NCI-H226 (cell line): ENCODE data around the gene TMEM114.
A peak's percentile ranks its signal among the peaks of the same experiment; 100 is the strongest.

Source experiments
- DNase-seq: peaks from one replicate; pipeline ENCODE4 v3.0.0-alpha.2; 2015

Gene TMEM114

DNA sequence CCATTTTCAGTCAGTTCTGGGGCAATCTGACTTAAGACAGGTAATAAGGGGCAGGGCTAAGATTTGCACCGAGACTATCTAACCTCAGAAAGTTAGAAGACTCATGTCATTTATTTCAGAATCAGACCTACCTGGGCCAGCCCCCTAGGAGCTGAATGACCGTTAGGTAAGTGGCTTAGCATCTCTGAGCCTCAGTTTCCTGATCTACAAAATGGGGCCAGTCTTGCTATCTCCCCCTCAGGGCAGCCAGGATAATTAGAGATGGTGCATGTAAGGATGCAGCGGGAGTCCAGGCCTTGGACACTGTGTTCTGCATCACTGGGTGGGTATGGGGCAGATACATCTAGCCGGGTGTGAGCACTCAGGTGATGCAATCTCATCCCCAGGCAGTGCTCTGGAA, 20.8 kb upstream of the TMEM114 start:
- no peak for DNase-seq

DNA sequence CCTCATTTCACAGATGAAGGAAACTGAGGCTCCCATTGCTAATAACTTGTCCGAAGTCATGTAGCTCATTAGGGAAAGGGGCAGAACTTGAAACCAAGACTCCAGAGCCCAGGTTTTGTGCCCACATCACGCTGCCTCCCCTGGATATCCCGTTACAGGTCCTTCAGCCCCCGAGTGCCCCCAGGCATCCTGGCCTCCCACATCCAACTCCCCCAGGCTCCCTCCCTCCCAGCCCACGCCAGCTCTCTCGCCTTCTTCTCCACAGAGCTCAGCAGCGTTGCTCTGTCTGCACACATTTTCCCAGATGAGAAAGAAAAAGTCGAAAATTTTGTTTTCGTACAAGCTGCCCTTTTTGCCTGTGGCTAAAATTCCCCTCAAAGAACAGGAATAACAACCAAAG, 16.9 kb upstream of the TMEM114 start:
- no peak for DNase-seq

DNA sequence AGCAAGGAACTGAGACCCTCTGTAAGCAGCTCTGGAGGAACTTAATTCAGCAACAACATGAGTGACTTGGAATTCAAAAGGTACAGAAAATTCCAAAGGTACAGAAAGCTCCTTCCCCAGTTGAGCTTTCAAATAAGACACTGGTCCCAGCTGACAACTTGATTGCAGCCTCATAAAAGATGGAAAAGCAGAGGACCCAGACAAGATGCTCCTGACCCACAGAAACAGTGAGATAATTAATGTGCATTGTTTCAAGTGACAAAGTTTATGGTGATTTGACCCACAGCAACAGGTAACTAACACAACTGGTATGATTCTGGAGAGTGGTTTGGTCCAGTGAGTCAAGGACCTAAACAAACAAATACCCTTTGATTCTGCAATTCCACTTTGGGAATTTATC, 15.2 kb upstream of the TMEM114 start:
- no peak for DNase-seq

- DNase-seq = no peak
Observed at GRCh38 chr16:8600144-8600775, 9.9 kb upstream of the TMEM114 start.

DNA sequence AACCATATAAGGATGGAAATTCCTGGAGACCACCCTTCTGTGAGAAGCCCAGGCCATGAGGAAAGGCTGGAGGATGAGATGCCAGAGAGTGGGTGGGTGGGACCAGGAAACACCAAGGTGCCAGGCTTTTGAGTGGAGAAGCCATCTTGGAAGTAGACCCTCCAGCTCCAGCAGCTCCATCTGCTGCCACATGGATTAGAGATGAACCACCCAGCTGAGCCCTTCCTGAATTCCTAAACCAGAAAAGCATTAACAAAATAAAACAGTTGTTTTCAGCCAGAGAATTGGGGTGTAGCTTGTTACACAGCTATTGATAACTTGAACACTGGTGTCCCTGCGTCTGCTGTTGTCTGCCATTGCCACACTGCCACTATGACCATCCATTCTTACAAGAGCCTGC, 6.3 kb upstream of the TMEM114 start:
- no peak for DNase-seq

GRCh38 chr16:8595783-8596182, 5.5 kb upstream of the TMEM114 start:
- DNase-seq = no peak

- DNase-seq = peak; percentile 54
Observed at GRCh38 chr16:8594149-8594666, 3.9 kb upstream of the TMEM114 start.

GRCh38 chr16:8591451-8591850, 1.1 kb upstream of the TMEM114 start:
- DNase-seq = no peak

DNA sequence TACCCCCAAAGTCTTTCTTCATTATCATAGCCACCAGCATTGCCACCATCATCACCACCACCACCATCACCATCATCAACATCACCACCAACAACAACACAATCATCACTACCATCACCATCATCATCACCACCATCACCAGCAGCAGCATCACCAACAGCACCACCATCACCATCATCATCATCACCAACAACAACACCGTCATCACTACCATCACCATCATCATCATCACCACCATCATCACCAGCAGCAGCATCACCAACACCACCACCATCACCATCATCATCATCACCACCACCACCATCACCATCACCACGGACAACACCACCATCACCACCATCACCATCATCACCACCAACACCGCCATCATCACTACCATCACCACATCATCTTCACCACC, 500 bp upstream of the TMEM114 start:
- no peak for DNase-seq

- DNase-seq = no peak
Observed at GRCh38 chr16:8589057-8589899, 1.0 kb downstream of the TMEM114 start.

- no peak for DNase-seq
Observed at GRCh38 chr16:8588682-8589056, 1.6 kb downstream of the TMEM114 start.

GRCh38 chr16:8587065-8587464, 3.2 kb downstream of the TMEM114 start:
- DNase-seq = no peak

DNA sequence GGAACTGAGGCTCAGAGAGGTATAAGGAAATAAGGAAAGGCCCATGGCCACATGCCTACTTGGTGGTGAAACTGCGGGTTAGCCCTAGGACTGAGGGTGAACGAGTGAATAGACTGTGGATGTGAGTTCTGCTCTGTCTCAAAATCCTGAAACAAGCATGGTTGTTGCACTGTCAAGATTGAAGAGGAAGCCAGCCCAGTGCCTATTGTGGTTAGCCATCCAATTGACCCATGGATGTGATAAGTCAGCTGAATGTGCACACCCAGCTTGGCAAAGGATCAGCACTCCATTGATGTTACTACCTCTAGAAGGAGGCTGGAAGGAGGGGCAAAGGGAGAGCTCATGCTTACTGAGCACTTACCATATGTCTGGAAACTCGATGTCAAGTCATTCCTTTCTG, 4.5 kb downstream of the TMEM114 start:
- no peak for DNase-seq

- DNase-seq = no peak
Observed at GRCh38 chr16:8585041-8585440, 5.3 kb downstream of the TMEM114 start.

- peak; percentile 33 for DNase-seq
Observed at GRCh38 chr16:8583732-8584131, 6.6 kb downstream of the TMEM114 start.

- no peak for DNase-seq
Observed at GRCh38 chr16:8583199-8583598, 7.1 kb downstream of the TMEM114 start.

- no peak for DNase-seq
Observed at GRCh38 chr16:8581831-8582580, 8.3 kb downstream of the TMEM114 start.

DNA sequence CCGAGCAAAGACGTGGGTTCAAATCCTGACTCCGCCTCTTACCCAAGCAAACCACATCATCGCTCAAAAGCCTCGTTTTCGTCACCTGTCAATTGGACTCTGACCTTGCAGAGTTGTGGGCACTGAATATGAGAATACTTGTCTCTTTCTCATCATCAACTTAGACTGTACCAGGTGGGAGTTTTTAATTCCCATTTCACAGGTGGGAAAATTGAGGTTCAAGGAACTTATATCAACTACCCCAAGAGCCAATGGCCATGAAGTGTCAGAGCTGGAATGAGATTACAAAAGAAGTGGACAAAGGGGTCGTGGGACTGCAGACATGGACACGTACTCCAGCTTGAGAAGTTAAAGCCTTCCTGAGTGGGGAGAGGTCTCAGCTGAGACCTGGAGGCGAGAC, 10.8 kb downstream of the TMEM114 start:
- no peak for DNase-seq

- DNase-seq = no peak
Observed at GRCh38 chr16:8577678-8578304, 12.5 kb downstream of the TMEM114 start.

GRCh38 chr16:8576141-8577004, 13.9 kb downstream of the TMEM114 start:
- no peak for DNase-seq

DNA sequence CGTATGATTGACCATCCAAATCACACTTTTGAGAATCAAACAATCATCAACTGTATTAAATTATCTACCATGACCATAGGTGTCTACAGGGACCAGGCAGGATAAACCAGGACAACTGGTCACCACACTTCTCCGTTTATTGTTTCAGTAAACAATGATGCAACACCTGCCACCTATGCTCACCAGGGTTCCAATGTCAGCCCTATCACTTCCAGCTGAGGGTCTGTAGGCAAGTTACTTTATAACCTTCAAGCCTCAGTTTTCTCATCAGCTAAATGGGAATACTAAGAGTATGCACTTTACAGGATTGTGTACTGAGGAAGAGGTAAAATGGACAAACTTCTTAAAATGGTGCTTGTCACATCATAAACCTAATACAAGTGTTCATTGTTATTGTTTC, 14.9 kb downstream of the TMEM114 start:
- DNase-seq = no peak
